Lung (tissue), 12 donors: ENCODE measurements around the gene XXYLT1. TPM values are rescaled to one million over a fixed set of nuclear protein-coding genes. Genes with fewer than 3 reads are reported as not detected.
"Not testable (repeated sequence)": the region's sequence is repeated elsewhere in the genome, so short reads cannot be mapped to it uniquely, and the experiment has no call there.

Experiments used
- ATAC-seq: fragments of 200-7000 bp; cut with Tn5 transposase; one replicate; pipeline ENCODE4 v1.9.1; 2020; ENCODE audit warnings: moderate number of reproducible peaks; ENCODE audit not compliant: insufficient read depth, low FRiP score
- DNase-seq, 3 donors: peaks; one replicate each; pipeline ENCODE4 v3.0.0-alpha.2; 2013 to 2017
- H3K27ac ChIP-seq, 2 donors: one replicate each; pipeline ENCODE4 v1.5.1; 2013; ENCODE audit warnings: mild to moderate bottlenecking in 2 of 2, moderate library complexity in 2 of 2, control low read depth in 1 of 2, inconsistent platforms in 1 of 2, low read depth in 1 of 2, low read length in 1 of 2
- H3K27me3 ChIP-seq, 3 donors: one replicate each; pipeline ENCODE4 v1.5.1; 2013; ENCODE audit warnings: low read length in 2 of 3; ENCODE audit not compliant: control insufficient read depth in 3 of 3, insufficient read depth in 3 of 3
- H3K36me3 ChIP-seq, 4 donors: one replicate each; pipeline ENCODE4 v1.5.1; 2013; ENCODE audit warnings: low read length in 4 of 4, mild to moderate bottlenecking in 1 of 4, moderate library complexity in 1 of 4; ENCODE audit not compliant: control insufficient read depth in 4 of 4, insufficient read depth in 4 of 4
- H3K4me1 ChIP-seq, 5 donors: one replicate each; pipeline ENCODE4 v1.5.1; 2013; ENCODE audit warnings: low read length in 5 of 5, mild to moderate bottlenecking in 2 of 5, moderate library complexity in 1 of 5; ENCODE audit not compliant: control insufficient read depth in 5 of 5, insufficient read depth in 5 of 5
- H3K4me3 ChIP-seq: one replicate; pipeline ENCODE4 v1.5.1; 2013; ENCODE audit warnings: mild to moderate bottlenecking, control low read depth, moderate library complexity
- H3K9ac ChIP-seq, 2 donors: one replicate each; pipeline ENCODE4 v1.5.1; 2013; ENCODE audit warnings: low read length in 2 of 2, control low read depth in 1 of 2; ENCODE audit not compliant: insufficient read depth in 1 of 2
- H3K9me3 ChIP-seq, 4 donors: one replicate each; pipeline ENCODE4 v1.5.1; 2013; ENCODE audit warnings: low read length in 3 of 4, mild to moderate bottlenecking in 1 of 4, moderate library complexity in 1 of 4; ENCODE audit not compliant: control insufficient read depth in 4 of 4, insufficient read depth in 3 of 4
- CTCF ChIP-seq: IDR thresholded peaks from 2 replicates; pipeline ENCODE4 v1.5.1; 2012; ENCODE audit warnings: mild to moderate bottlenecking; ENCODE audit errors: control extremely low read depth, extremely low read depth
- WGBS, 2 donors: extraction: QIAGEN DNeasy Blood & Tissue Kit; methylation state at CpG; one replicate each; pipeline ENCODE4 v1.1.7; 2013; 5-methylcytosine and 5-hydroxymethylcytosine counted together
- polyA plus RNA-seq, 2 donors: library from polyadenylated mRNA; stranded (reverse); fragments of 200-250 nt; gene quantifications; one replicate each; pipeline ENCODE4 v1.2.1, GENCODE V29; 2013
- total RNA-seq, 2 donors: library from RNA; depleted of rRNA in 1 of 2; stranded (reverse); fragments of >200 nt in 1 of 2; gene quantifications; one replicate each; pipeline ENCODE4 v1.2.1, GENCODE V29; 2014 to 2021
- donor health status: control.
- donor health status: control.
- donor health status: Bipolar disorder and iron deficiency.
- donor health status: healthy.
- donor health status: DM: yes; HTN: yes; CAD: no.

XXYLT1 gene
- total and polyA plus RNA-seq, 4 donors, result 4.7 to 15.4 (median 11.4) TPM

GRCh38 chr3:195093731-195094130, 177.2 kb downstream of the XXYLT1 start:
- no peak overlapping the region for H3K9ac ChIP-seq
- WGBS, 2 donors, result 59 to 82% methylated on average over 9 of the region's 9 CpGs
- DNase-seq (no peak), ATAC-seq (no peak)
- H3K4me1 ChIP-seq, result peaks cover 0 to 10% (median 1%) of the 10 kb centered on the region in 5 donors
- H3K4me3 ChIP-seq, result no peak overlapping the region
- no peak overlapping the region for H3K27ac ChIP-seq
- no peaks in the 10 kb centered on the region for H3K36me3 ChIP-seq
- TF ChIP-seq CTCF, result no peak
- no peaks in the 10 kb centered on the region for H3K27me3 ChIP-seq
- H3K9me3 ChIP-seq, result no peaks in the 10 kb centered on the region

DNA sequence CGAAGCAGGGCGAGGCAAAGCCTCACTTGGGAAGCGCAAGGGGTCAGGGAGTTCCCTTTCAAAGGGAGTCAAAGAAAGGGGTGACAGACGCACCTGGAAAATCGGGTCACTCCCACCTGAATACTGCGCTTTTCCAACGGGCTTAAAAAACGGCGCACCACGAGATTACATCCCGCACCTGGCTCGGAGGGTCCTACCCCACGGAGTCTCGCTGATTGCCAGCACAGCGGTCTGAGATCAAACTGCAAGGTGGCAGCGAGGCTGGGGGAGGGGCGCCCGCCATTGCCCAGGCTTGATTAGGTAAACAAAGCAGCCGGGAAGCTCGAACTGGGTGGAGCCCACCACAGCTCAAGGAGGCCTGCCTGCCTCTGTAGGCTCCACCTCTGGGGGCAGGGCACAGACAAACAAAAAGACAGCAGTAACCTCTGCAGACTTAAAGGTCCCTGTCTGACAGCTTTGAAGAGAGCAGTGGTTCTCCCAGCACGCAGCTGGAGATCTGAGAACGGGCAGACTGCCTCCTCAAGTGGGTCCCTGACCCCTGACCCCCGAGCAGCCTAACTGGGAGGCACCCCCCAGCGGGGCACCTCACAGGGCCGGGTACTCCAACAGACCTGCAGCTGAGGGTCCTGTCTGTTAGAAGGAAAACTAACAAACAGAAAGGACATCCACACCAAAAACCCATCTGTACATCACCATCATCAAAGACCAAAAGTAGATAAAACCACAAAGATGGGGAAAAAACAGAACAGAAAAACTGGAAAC, 182.9 kb downstream of the XXYLT1 start:
- not testable (repeated sequence) for H3K27me3 ChIP-seq, DNase-seq, H3K4me1 ChIP-seq, H3K9ac ChIP-seq, H3K27ac ChIP-seq, H3K4me3 ChIP-seq, ATAC-seq, H3K36me3 ChIP-seq, H3K9me3 ChIP-seq
- WGBS, 2 donors, result 43 to 44% methylated on average over 15 to 23 of the region's 25 CpGs

- TF ChIP-seq CTCF, result no peak
- 76 to 92% methylated on average over 7 of the region's 7 CpGs for WGBS, 2 donors
- DNase-seq, result no peak
- Histone ChIP-seq H3K36me3 (no peaks in the 10 kb centered on the region), H3K9ac (no peak overlapping the region), H3K27me3 (no peaks in the 10 kb centered on the region), H3K4me3 (no peak overlapping the region), H3K4me1 (peaks cover 0 to 5% (median 3%) of the 10 kb centered on the region in 5 donors), H3K27ac (no peak overlapping the region), H3K9me3 (no peaks in the 10 kb centered on the region)
- no peak for ATAC-seq
Measured at GRCh38 chr3:195087328-195087727, 183.6 kb downstream of the XXYLT1 start.

- ATAC-seq (no peak), DNase-seq (no peak)
- Histone ChIP-seq H3K4me1 (peaks cover 0 to 6% (median 3%) of the 10 kb centered on the region in 5 donors), H3K27me3 (no peaks in the 10 kb centered on the region), H3K27ac (no peak overlapping the region), H3K4me3 (no peak overlapping the region), H3K36me3 (no peaks in the 10 kb centered on the region), H3K9ac (no peak overlapping the region), H3K9me3 (no peaks in the 10 kb centered on the region)
- TF ChIP-seq CTCF, result no peak
- 91 to 94% methylated on average over 12 to 13 of the region's 13 CpGs for WGBS, 2 donors
Measured at GRCh38 chr3:195086885-195087284, 184.1 kb downstream of the XXYLT1 start.
